Tibial artery (tissue), 4 donors: ENCODE measurements around the gene ZNF385B.

ENCODE experiments used
- DNase-seq, 2 donors: peaks; one replicate each; pipeline ENCODE4 v3.0.0-alpha.2; 2019
- H3K27ac ChIP-seq, 2 donors: fragments of 200-600 bp; sonication (generic) in 1 of 2; 1 replicate in 1 of 2; 2 replicates in 1 of 2; pipeline ENCODE4 v1.5.1; 2018 to 2019; ENCODE audit warnings: mild to moderate bottlenecking in 1 of 2
- H3K27me3 ChIP-seq, 2 donors: fragments of 200-600 bp; sonication (generic) in 1 of 2; one replicate each; pipeline versions ENCODE4 v1.5.1 to v1.6.0; 2016 to 2019
- H3K36me3 ChIP-seq, 3 donors: fragments of 200-600 bp; sonication (generic) in 2 of 3; one replicate each; pipeline ENCODE4 v1.5.1; 2016 to 2019; ENCODE audit warnings: mild to moderate bottlenecking in 2 of 3
- H3K4me1 ChIP-seq, 4 donors: fragments of 200-600 bp; sonication (generic) in 2 of 4; 1 replicate in 3 of 4; 2 replicates in 1 of 4; pipeline ENCODE4 v1.5.1; 2016 to 2019
- H3K4me3 ChIP-seq, 2 donors: fragments of 200-600 bp; sonication (generic) in 1 of 2; 1 replicate in 1 of 2; 2 replicates in 1 of 2; pipeline ENCODE4 v1.5.1; 2018 to 2019; ENCODE audit warnings: mild to moderate bottlenecking in 2 of 2
- H3K9me3 ChIP-seq, 3 donors: fragments of 200-600 bp; sonication (generic) in 1 of 3; one replicate each; pipeline ENCODE4 v1.5.1; 2016 to 2019
- intact Hi-C: fragments of 100-400 bp; cut with DNase I; formaldehyde crosslinking; loops from one replicate; pipeline ENCODE4 v1.15.0; 2023; ENCODE audit warnings: low total_unique reads
- TF ChIP-seq, protein P1 (sequence below), 2 experiments: fragments of 200-600 bp in 1 of 2; fragments of 450-650 bp in 1 of 2; IDR thresholded peaks; one replicate each; pipeline ENCODE4 v1.5.1; 2017 to 2019; ENCODE audit warnings: antibody characterized with exemption in 2 of 2, mild to moderate bottlenecking in 1 of 2, moderate library complexity in 1 of 2

The ZNF385B gene

DNA sequence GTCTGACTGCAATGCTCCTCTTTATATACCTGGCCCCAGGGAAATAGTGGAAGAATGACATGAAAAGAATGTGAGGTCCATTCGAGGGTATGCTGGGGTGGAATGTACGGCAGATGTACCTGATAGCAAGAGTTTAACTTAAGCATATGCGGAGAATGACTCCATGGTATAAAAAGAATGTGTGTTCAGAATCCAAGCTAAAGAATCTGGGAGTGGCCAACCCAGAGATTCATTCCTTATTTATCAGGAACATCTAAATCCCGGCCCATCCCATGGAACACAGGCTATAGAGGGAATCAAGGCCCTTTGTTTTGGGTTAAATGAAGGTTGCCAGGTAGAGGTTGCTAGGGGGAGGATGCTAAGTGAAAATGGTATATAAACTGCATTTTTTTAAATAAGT is 150.0 kb downstream of the ZNF385B start:
- H3K27me3 ChIP-seq: no peaks in the 10 kb centered on the region
- H3K36me3 ChIP-seq: no peaks in the 10 kb centered on the region
- no peak overlapping the region for H3K4me3 ChIP-seq
- no peaks in the 10 kb centered on the region for H3K4me1 ChIP-seq
- TF ChIP-seq, protein P1, sequence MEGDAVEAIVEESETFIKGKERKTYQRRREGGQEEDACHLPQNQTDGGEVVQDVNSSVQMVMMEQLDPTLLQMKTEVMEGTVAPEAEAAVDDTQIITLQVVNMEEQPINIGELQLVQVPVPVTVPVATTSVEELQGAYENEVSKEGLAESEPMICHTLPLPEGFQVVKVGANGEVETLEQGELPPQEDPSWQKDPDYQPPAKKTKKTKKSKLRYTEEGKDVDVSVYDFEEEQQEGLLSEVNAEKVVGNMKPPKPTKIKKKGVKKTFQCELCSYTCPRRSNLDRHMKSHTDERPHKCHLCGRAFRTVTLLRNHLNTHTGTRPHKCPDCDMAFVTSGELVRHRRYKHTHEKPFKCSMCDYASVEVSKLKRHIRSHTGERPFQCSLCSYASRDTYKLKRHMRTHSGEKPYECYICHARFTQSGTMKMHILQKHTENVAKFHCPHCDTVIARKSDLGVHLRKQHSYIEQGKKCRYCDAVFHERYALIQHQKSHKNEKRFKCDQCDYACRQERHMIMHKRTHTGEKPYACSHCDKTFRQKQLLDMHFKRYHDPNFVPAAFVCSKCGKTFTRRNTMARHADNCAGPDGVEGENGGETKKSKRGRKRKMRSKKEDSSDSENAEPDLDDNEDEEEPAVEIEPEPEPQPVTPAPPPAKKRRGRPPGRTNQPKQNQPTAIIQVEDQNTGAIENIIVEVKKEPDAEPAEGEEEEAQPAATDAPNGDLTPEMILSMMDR (IDR thresholded peaks at IDR 0.05): no peak
- DNase-seq: no peak
- H3K27ac ChIP-seq: no peak overlapping the region
- intact Hi-C loops: no loop called here
- H3K9me3 ChIP-seq: no peaks in the 10 kb centered on the region

GRCh38 chr2:179703702-179704101 is 157.7 kb downstream of the ZNF385B start:
- TF ChIP-seq, protein P1 (IDR thresholded peaks at IDR 0.05): no peak
- intact Hi-C loops: no loop called here
- Histone ChIP-seq H3K4me1 (no peaks in the 10 kb centered on the region), H3K27ac (no peak overlapping the region), H3K9me3 (no peaks in the 10 kb centered on the region), H3K27me3 (no peaks in the 10 kb centered on the region), H3K36me3 (no peaks in the 10 kb centered on the region), H3K4me3 (no peak overlapping the region)
- no peak for DNase-seq

DNA sequence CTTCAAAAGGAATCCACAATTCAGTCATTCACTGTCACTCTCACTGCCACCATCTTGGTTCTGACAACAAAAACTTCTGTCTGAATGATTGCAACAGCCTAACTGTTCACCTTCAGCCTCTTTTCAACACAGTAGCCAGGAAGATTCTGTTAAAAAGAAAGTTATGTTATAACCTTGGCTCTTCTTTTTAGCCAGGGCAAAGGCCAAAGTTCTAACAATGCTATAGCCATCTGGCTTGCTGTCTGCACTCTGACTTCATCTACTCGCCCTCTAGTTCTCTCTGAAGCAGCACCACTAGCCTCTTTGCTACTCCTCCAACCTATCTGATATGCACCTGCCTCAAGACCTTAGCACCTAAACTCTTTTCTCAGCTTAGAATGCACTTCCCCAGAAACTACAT is 158.5 kb downstream of the ZNF385B start:
- Histone ChIP-seq H3K4me3 (no peak overlapping the region), H3K27me3 (no peaks in the 10 kb centered on the region), H3K4me1 (no peaks in the 10 kb centered on the region), H3K27ac (no peak overlapping the region), H3K36me3 (no peaks in the 10 kb centered on the region), H3K9me3 (no peaks in the 10 kb centered on the region)
- TF ChIP-seq, protein P1 (IDR thresholded peaks at IDR 0.05): no peak
- intact Hi-C loops: no loop called here
- DNase-seq: no peak

DNA sequence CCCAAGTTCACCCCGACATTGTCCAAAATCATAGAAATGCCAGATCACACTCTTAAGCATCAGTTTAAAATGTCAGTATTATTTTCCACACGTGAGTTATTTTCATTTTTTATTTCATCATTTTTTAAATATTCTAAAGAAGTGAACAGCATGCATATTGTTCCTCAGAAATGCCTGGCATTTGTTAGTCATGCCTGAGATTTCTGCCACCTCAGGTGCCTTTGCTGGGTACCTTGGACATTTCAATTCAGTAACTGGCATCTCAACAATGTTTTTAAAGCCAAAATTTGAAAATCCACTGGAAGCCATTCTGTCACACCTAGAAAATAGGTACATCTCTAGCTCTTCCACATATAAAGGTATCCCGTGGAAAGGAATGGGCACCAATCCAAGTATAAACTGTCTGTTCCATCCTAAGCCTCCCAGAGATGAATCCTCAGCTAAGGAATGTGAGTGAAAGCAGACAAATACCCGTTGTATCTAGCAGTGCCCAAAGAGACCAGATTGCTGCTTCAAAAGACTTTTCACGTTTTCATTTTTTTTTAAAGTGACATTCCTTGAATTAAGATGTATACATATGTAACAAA is 159.8 kb downstream of the ZNF385B start:
- Histone ChIP-seq H3K36me3 (no peaks in the 10 kb centered on the region), H3K4me3 (no peak overlapping the region), H3K27ac (no peak overlapping the region), H3K4me1 (no peaks in the 10 kb centered on the region), H3K27me3 (no peaks in the 10 kb centered on the region), H3K9me3 (no peaks in the 10 kb centered on the region)
- intact Hi-C loops: no loop called here
- TF ChIP-seq, protein P1 (IDR thresholded peaks at IDR 0.05): no peak
- DNase-seq: no peak

DNA sequence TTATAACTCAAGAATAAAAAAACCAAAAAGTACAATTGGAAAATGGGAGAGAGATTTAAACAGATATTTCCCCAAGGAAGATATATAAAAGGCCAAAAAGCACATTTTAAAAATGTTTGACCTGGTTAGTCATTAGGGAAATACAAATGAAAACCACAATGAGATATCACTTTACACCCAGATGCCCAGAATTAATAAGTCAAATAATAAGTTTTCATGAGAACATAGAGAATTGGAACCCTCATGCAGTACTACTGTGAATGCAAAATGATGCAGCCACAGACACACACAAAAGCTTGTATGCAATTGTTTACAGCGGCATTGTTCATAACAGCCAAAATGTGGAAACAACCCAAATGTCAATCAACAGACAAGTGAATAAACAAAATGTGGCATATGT is 165.9 kb downstream of the ZNF385B start:
- Histone ChIP-seq H3K4me3 (no peak overlapping the region), H3K4me1 (no peaks in the 10 kb centered on the region), H3K27me3 (no peaks in the 10 kb centered on the region), H3K36me3 (no peaks in the 10 kb centered on the region), H3K27ac (no peak overlapping the region), H3K9me3 (no peaks in the 10 kb centered on the region)
- DNase-seq: no peak
- intact Hi-C loops: no loop called here
- TF ChIP-seq, protein P1 (IDR thresholded peaks at IDR 0.05): no peak

- Histone ChIP-seq H3K36me3 (no peaks in the 10 kb centered on the region), H3K9me3 (no peaks in the 10 kb centered on the region), H3K27ac (no peak overlapping the region), H3K4me1 (no peaks in the 10 kb centered on the region), H3K27me3 (no peaks in the 10 kb centered on the region), H3K4me3 (no peak overlapping the region)
- TF ChIP-seq, protein P1 (IDR thresholded peaks at IDR 0.05): no peak
- DNase-seq: no peak
- intact Hi-C loops: no loop called here
Measured at GRCh38 chr2:179694963-179695362, 166.4 kb downstream of the ZNF385B start.
